SK-N-SH treated with all-trans-retinoic acid at 6 μM for 48 hours (cell line): ENCODE data around the gene BIN2.

ENCODE experiments used
- ATAC-seq: fragments of 200-7000 bp; cut with Tn5 transposase; 3 replicates; pipeline ENCODE4 v1.9.1; 2020; ENCODE audit warnings: mild to moderate bottlenecking, moderate library complexity
- ARNTL ChIP-seq: fragments of 450-650 bp; formaldehyde crosslinking; IDR thresholded peaks from 2 replicates; pipeline ENCODE4 v1.5.0; 2020; ENCODE audit warnings: low read depth, mild to moderate bottlenecking, moderate library complexity, borderline replicate concordance
- BACH2 ChIP-seq: fragments of 250-450 bp; sonication (Bioruptor Pico); IDR thresholded peaks from 2 replicates; pipeline ENCODE4 v1.9.0; 2021; ENCODE audit warnings: mild to moderate bottlenecking, borderline replicate concordance
- CSDC2 ChIP-seq: fragments of 250-450 bp; sonication (Bioruptor Pico); IDR thresholded peaks from 2 replicates; pipeline ENCODE4 v1.5.0; 2020; ENCODE audit warnings: mild to moderate bottlenecking, moderate library complexity
- ESRRG ChIP-seq: fragments of 250-450 bp; sonication (Bioruptor Pico); IDR thresholded peaks from 2 replicates; pipeline ENCODE4 v1.6.1; 2021; ENCODE audit warnings: mild to moderate bottlenecking
- GLIS3 ChIP-seq: fragments of 250-450 bp; sonication (Bioruptor Pico); IDR thresholded peaks from 2 replicates; pipeline ENCODE4 v1.5.0; 2020; ENCODE audit warnings: mild to moderate bottlenecking, moderate library complexity
- ISL1 ChIP-seq: fragments of 250-450 bp; sonication (Bioruptor Pico); IDR thresholded peaks from 2 replicates; pipeline ENCODE4 v2.1.2; 2022; ENCODE audit warnings: mild to moderate bottlenecking, moderate library complexity
- OSR1 ChIP-seq: fragments of 250-450 bp; sonication (Bioruptor Pico); IDR thresholded peaks from 2 replicates; pipeline ENCODE4 v1.8.0; 2022; ENCODE audit warnings: moderate library complexity, mild to moderate bottlenecking, inconsistent platforms
- PPARA ChIP-seq: fragments of 250-450 bp; sonication (Bioruptor Pico); IDR thresholded peaks from 2 replicates; pipeline ENCODE4 v1.5.0; 2020; ENCODE audit warnings: mild to moderate bottlenecking, borderline replicate concordance
- RARB ChIP-seq: fragments of 250-450 bp; sonication (Bioruptor Pico); IDR thresholded peaks from 2 replicates; pipeline ENCODE4 v1.8.0; 2021; ENCODE audit warnings: mild to moderate bottlenecking, moderate library complexity
- SNAI2 ChIP-seq: fragments of 250-450 bp; sonication (Bioruptor Pico); IDR thresholded peaks from 2 replicates; pipeline ENCODE4 v1.5.0; 2020; ENCODE audit warnings: mild to moderate bottlenecking, moderate library complexity
- TCF4 ChIP-seq: fragments of 250-450 bp; sonication (Bioruptor Pico); IDR thresholded peaks from 2 replicates; pipeline ENCODE4 v1.8.0; 2021; ENCODE audit warnings: mild to moderate bottlenecking, moderate library complexity, borderline replicate concordance
- TOX ChIP-seq: fragments of 250-450 bp; sonication (Bioruptor Pico); IDR thresholded peaks from 2 replicates; pipeline ENCODE4 v1.8.0; 2021; ENCODE audit warnings: mild to moderate bottlenecking, moderate library complexity, borderline replicate concordance
- ZC3H10 ChIP-seq: fragments of 250-450 bp; sonication (Bioruptor Pico); IDR thresholded peaks from 2 replicates; pipeline ENCODE4 v1.5.1; 2021; ENCODE audit warnings: mild to moderate bottlenecking, moderate library complexity
- ZFP3 ChIP-seq: fragments of 250-450 bp; sonication (Bioruptor Pico); IDR thresholded peaks from 2 replicates; pipeline ENCODE4 v1.5.0; 2020; ENCODE audit warnings: mild to moderate bottlenecking, moderate library complexity
- ZFP30 ChIP-seq: fragments of 450-650 bp; formaldehyde crosslinking; IDR thresholded peaks from 2 replicates; pipeline ENCODE4 v1.5.0; 2022; ENCODE audit warnings: mild to moderate bottlenecking, moderate library complexity
- ZNF565 ChIP-seq: fragments of 450-650 bp; formaldehyde crosslinking; conservative IDR thresholded peaks from 2 replicates; pipeline ENCODE4 v1.5.0; 2020; ENCODE audit warnings: low read depth, mild to moderate bottlenecking, moderate library complexity
- ZNF8 ChIP-seq: fragments of 450-650 bp; formaldehyde crosslinking; IDR thresholded peaks from 2 replicates; pipeline ENCODE4 v1.5.0; 2020; ENCODE audit warnings: mild to moderate bottlenecking, moderate library complexity
- TF ChIP-seq, protein P1 (sequence below): fragments of 250-450 bp; sonication (Bioruptor Pico); IDR thresholded peaks from 2 replicates; pipeline ENCODE4 v1.5.0; 2020; ENCODE audit warnings: mild to moderate bottlenecking, moderate library complexity
- TF ChIP-seq, protein P2 (sequence below): fragments of 250-450 bp; sonication (Bioruptor Pico); IDR thresholded peaks from 2 replicates; pipeline ENCODE4 v1.5.1; 2021; ENCODE audit warnings: mild to moderate bottlenecking, moderate library complexity
- TF ChIP-seq, protein P3 (sequence below): fragments of 250-450 bp; sonication (Bioruptor Pico); IDR thresholded peaks from 2 replicates; pipeline ENCODE4 v1.5.1; 2020; ENCODE audit warnings: low read depth, mild to moderate bottlenecking, moderate library complexity

BIN2 gene

DNA sequence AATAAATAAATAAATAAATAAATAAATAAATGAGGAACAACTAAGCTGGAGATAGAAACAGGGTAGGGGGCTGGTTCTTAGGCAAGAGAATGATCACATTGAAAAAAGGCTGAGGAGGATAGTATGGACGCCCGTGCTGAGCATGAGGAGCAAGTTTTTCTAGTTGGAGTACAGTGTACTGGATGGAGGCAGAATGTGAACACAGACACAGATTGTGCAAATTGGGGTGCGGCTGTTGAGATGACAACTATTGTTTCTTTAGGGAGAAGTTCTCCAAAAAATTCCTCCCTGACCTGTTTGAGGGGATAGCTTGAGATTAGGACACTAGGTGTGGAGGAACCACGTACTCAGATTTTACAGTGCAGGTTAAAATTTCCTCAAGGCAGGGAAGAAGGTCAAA, 979 bp upstream of the BIN2 start (continued):
- TF ChIP-seq, protein P1, sequence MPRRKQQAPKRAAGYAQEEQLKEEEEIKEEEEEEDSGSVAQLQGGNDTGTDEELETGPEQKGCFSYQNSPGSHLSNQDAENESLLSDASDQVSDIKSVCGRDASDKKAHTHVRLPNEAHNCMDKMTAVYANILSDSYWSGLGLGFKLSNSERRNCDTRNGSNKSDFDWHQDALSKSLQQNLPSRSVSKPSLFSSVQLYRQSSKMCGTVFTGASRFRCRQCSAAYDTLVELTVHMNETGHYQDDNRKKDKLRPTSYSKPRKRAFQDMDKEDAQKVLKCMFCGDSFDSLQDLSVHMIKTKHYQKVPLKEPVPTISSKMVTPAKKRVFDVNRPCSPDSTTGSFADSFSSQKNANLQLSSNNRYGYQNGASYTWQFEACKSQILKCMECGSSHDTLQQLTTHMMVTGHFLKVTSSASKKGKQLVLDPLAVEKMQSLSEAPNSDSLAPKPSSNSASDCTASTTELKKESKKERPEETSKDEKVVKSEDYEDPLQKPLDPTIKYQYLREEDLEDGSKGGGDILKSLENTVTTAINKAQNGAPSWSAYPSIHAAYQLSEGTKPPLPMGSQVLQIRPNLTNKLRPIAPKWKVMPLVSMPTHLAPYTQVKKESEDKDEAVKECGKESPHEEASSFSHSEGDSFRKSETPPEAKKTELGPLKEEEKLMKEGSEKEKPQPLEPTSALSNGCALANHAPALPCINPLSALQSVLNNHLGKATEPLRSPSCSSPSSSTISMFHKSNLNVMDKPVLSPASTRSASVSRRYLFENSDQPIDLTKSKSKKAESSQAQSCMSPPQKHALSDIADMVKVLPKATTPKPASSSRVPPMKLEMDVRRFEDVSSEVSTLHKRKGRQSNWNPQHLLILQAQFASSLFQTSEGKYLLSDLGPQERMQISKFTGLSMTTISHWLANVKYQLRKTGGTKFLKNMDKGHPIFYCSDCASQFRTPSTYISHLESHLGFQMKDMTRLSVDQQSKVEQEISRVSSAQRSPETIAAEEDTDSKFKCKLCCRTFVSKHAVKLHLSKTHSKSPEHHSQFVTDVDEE = no peak
- TF ChIP-seq OSR1 (no peak), ZNF565 (CRISPR knock-in tag) (no peak), CSDC2 (no peak), TCF4 (CRISPR knock-in tag) (no peak), ARNTL (CRISPR knock-in tag) (no peak), ZNF8 (CRISPR knock-in tag) (no peak), SNAI2 (CRISPR knock-in tag) (no peak)
- TF ChIP-seq, protein P2, sequence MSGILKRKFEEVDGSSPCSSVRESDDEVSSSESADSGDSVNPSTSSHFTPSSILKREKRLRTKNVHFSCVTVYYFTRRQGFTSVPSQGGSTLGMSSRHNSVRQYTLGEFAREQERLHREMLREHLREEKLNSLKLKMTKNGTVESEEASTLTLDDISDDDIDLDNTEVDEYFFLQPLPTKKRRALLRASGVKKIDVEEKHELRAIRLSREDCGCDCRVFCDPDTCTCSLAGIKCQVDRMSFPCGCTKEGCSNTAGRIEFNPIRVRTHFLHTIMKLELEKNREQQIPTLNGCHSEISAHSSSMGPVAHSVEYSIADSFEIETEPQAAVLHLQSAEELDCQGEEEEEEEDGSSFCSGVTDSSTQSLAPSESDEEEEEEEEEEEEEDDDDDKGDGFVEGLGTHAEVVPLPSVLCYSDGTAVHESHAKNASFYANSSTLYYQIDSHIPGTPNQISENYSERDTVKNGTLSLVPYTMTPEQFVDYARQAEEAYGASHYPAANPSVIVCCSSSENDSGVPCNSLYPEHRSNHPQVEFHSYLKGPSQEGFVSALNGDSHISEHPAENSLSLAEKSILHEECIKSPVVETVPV (CRISPR knock-in tag) = no peak
- TF ChIP-seq, all 23 proteins: peak for 0

DNA sequence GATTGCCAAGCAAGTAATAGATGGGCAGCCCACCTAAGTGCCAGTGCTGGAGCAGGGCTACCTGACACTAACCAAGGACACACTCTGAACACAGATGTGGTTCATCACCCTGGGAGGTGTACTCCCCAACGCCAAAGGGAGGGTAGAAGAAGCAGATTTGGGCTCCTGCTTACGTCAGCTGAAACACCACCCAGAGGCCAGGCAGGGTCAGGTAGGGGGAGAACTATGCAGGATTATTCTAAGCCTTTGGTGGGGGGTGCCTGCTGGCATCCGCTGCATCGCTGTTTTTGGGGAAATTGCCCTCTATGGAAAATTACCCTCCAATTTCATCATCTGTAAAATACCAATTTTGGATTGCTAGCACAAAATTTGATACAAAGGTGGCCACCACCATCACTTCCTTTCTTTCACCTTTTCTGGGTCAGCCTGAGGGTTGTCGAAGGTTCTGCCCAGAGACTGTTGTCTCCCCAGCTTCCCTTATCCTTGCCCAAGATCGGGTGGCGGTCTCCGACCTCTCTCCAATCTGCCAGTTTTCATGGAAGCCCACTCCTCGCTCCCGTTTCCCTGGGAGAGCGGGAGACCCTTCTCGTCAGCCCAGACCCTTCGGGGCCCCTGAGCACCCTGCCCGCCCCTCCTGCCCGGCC, 535 bp downstream of the BIN2 start:
- no peak for TF ChIP-seq ARNTL (CRISPR knock-in tag)
- TF ChIP-seq TOX (CRISPR knock-in tag) = no peak
- TF ChIP-seq SNAI2 (CRISPR knock-in tag) = no peak
- no peak for TF ChIP-seq ISL1 (CRISPR knock-in tag)
- no peak for TF ChIP-seq ZC3H10 (CRISPR knock-in tag)
- TF ChIP-seq PPARA (CRISPR knock-in tag) = no peak
- no peak for TF ChIP-seq CSDC2
- TF ChIP-seq ESRRG (CRISPR knock-in tag) = no peak
- no peak for TF ChIP-seq ZFP30
- TF ChIP-seq GLIS3 (CRISPR knock-in tag) = no peak
- no peak for ATAC-seq

DNA sequence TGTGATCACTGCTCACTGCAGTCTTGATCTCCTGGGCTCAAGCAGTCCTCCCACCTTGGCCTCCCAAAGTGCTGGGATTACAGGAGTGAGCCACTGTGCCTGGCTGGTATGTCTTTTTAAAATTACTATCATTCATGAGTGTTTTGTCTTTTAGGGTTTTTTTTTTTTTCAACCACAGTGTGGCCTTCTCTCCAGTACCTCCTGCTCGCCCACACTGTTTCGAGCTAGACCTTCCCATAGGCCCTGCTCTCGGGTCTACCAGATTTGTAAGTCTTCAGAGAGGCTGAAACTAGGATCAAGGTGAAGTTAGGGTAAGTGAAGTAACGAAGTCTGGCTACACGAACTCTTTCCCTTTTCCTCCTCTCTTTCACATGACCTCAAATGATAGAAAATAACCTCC, 1.5 kb downstream of the BIN2 start:
- TF ChIP-seq ZFP3 (CRISPR knock-in tag) (no peak), ZC3H10 (CRISPR knock-in tag) (no peak), BACH2 (CRISPR knock-in tag) (no peak), RARB (no peak), TCF4 (CRISPR knock-in tag) (no peak)
- TF ChIP-seq, protein P1 = no peak
- ATAC-seq = no peak

DNA sequence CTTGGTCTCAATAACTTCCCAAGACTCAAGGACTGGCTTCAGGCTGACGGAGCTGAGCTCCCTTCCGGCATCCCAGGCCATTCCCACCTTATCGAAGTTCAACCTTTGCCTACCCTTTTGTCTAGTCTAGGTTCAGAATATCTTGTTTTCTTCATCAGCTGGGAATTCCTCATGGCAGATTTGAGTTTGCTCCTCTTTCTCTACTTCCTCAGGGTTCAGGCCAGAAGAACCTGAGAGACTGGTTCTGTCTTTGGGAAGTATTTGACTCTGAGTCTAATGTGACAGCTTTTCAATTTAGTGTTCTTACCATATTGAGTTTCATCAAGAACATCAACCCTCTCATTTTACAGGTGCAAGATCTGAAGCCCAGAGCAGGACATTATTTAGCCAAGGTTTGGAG, 2.1 kb downstream of the BIN2 start:
- no peak for ATAC-seq
- TF ChIP-seq OSR1 = no peak

DNA sequence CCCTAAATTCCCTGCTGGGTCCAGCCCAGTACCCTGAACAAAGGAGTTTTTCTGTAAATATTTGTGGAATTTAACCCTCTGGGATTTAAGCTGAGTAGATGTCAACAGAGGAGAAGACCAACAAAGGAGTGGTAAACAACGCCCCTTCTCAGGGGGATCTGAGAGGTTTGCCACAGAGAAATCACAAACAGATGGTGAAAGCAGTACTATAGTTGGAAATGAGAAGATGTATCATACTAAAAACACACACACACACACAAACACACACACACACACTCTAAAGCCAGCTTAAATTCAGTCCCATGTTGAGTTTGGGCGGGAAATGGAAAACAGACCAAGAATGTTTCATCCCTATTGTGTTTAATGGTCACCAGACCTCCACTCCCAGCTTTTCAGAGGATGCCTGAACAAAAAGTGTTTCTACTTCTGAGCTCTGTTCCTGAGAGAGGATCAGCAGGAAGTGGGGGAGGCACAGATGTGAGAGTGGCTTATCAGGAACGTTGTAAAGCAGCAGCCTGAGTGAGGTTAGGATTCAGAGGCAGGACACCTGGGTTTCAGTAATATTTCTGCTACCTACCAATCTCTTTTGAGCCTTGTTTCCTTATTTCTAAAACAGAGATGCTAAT, 3.2 kb downstream of the BIN2 start:
- ATAC-seq = peak; percentile 55
- TF ChIP-seq, protein P3, sequence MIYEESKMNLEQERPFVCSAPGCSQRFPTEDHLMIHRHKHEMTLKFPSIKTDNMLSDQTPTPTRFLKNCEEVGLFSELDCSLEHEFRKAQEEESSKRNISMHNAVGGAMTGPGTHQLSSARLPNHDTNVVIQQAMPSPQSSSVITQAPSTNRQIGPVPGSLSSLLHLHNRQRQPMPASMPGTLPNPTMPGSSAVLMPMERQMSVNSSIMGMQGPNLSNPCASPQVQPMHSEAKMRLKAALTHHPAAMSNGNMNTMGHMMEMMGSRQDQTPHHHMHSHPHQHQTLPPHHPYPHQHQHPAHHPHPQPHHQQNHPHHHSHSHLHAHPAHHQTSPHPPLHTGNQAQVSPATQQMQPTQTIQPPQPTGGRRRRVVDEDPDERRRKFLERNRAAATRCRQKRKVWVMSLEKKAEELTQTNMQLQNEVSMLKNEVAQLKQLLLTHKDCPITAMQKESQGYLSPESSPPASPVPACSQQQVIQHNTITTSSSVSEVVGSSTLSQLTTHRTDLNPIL = no peak
- TF ChIP-seq ESRRG (CRISPR knock-in tag) = no peak
- TF ChIP-seq SNAI2 (CRISPR knock-in tag) = no peak
- TF ChIP-seq PPARA (CRISPR knock-in tag) = no peak
- TF ChIP-seq, all 23 proteins: peak for 0
